Measurements from ENCODE around the gene COX19. TPM values are rescaled to one million over a fixed set of nuclear protein-coding genes. Genes with fewer than 3 reads are reported as not detected.

The COX19 gene
- total RNA-seq, 1 donor from 2014 or later: 22.0 TPM

- Mint-ChIP-seq H3K4me3 (peak overlapping the region; percentile 51), H3K27ac (no peak overlapping the region), H3K4me1 (peaks cover 3% of the 10 kb centered on the region), H3K27me3 (ENCODE audit: low read depth) (peaks cover 39% of the 10 kb centered on the region), H3K9me3 (no peaks in the 10 kb centered on the region), H3K36me3 (no peaks in the 10 kb centered on the region)
- DNase-seq (ENCODE audit: low spot score in 2 of 2, unreplicated experiment in 2 of 2): no peak
- no peak for TF ChIP-seq CTCF (IDR thresholded peaks at IDR 0.05; ENCODE audit: unreplicated experiment)
These were observed 21.6 kb downstream of the COX19 start for GRCh38 chr7:953547-954327.

GRCh38 chr7:952548-953441 is 22.6 kb downstream of the COX19 start:
- H3K36me3 Mint-ChIP-seq: no peaks in the 10 kb centered on the region
- no peak for TF ChIP-seq CTCF (IDR thresholded peaks at IDR 0.05; ENCODE audit: unreplicated experiment)
- H3K4me3 Mint-ChIP-seq: peak overlapping the region; percentile 51
- H3K4me1 Mint-ChIP-seq: peaks cover 3% of the 10 kb centered on the region
- H3K27ac Mint-ChIP-seq: no peak overlapping the region
- peaks cover 39% of the 10 kb centered on the region for H3K27me3 Mint-ChIP-seq (ENCODE audit: low read depth)
- no peak for DNase-seq (ENCODE audit: low spot score in 2 of 2, unreplicated experiment in 2 of 2)
- no peaks in the 10 kb centered on the region for H3K9me3 Mint-ChIP-seq

- H3K9me3 Mint-ChIP-seq: no peaks in the 10 kb centered on the region
- peaks cover 3% of the 10 kb centered on the region for H3K4me1 Mint-ChIP-seq
- TF ChIP-seq CTCF (IDR thresholded peaks at IDR 0.05; ENCODE audit: unreplicated experiment): no peak
- peaks cover 39% of the 10 kb centered on the region for H3K27me3 Mint-ChIP-seq (ENCODE audit: low read depth)
- H3K4me3 Mint-ChIP-seq: no peak overlapping the region
- DNase-seq (ENCODE audit: low spot score in 2 of 2, unreplicated experiment in 2 of 2): no peak
- no peaks in the 10 kb centered on the region for H3K36me3 Mint-ChIP-seq
- no peak overlapping the region for H3K27ac Mint-ChIP-seq
These were observed 23.3 kb downstream of the COX19 start for GRCh38 chr7:951881-952547.

GRCh38 chr7:949021-949934 is 26.1 kb downstream of the COX19 start:
- no peaks in the 10 kb centered on the region for H3K36me3 Mint-ChIP-seq
- H3K27ac Mint-ChIP-seq: no peak overlapping the region
- DNase-seq (ENCODE audit: low spot score in 2 of 2, unreplicated experiment in 2 of 2): no peak
- TF ChIP-seq CTCF (IDR thresholded peaks at IDR 0.05; ENCODE audit: unreplicated experiment): no peak
- H3K4me3 Mint-ChIP-seq: no peak overlapping the region
- no peaks in the 10 kb centered on the region for H3K9me3 Mint-ChIP-seq
- peaks cover 23% of the 10 kb centered on the region for H3K27me3 Mint-ChIP-seq (ENCODE audit: low read depth)
- no peaks in the 10 kb centered on the region for H3K4me1 Mint-ChIP-seq

All from mesothelial cell of epicardium (in vitro differentiated cells).